Endometrial microvascular endothelial cells (primary cell): Measurements from ENCODE around the gene PTGER1. TPM values are rescaled to one million over a fixed set of nuclear protein-coding genes. Genes with fewer than 3 reads are reported as not detected.

ENCODE experiments used
- in situ Hi-C: cut with HindIII; loops from 2 replicates; pipeline ENCODE4 v1.10.0; 2017; ENCODE audit warnings: low sequenced_read_pairs, low pct_unique_long_range_greater_than_20kb; ENCODE audit errors: inconsistent ontology term
- total RNA-seq: library from RNA; depleted of rRNA; stranded (reverse); fragments of >200 nt; gene quantifications from one replicate; pipeline ENCODE4 v1.2.3, GENCODE V29; 2015; ENCODE audit errors: inconsistent ontology term

The PTGER1 gene
- total RNA-seq, 1 donor from 2014 or later = not detected

DNA sequence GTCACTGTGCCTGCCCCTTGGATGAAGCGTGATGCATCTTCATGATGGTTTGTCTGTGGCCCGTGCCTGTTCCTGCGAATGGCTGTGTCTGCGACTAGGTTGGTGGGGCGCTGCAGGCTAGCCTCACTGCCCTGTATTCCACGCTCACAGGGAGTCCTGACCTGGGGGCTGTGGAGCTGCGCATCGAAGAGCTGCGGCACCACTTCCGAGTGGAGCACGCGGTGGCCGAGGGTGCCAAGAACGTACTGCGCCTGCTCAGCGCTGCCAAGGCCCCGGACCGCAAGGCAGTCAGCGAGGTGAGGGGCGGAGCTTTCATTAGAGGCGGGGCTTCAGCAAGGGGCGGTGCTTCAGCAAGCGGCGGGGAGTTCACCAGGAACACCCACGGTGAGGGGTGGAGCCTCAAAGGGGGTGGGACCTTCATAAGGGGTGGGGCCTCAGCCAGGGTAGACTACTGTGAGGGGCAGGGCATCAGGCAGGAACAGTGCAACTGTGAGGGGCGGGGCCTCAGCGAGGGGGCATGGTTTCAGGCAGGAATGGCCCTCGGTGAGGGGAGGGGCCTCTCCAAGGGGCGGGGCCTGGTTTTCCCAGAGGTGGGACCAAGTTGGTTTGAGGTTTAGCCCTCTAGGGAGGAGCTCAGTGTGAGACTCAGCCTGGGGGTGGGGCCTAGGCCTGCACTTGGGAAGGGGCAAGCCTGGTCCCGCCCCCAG lies 24.8 kb downstream of the PTGER1 start:
- in situ Hi-C loops = no loop called here

DNA sequence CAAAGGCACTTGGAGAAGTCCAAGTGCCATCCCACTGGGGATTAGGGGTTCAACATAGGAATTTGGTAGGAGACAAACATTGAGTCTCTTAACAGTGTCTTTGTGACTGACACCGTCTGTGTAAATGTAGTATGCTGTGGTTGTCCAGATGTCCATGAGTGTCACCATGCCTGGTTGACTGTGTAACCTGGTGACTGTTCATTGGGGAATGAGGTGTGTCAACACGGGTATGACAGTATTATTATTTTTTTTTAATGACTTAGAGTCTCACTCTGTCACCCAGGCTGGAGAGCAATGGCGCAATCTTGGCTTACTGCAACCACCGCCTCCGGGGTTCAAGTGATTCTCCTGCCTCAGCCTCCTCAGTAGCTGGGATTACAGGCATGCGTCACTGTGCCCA lies 25.8 kb downstream of the PTGER1 start:
- in situ Hi-C loops = no loop called here

DNA sequence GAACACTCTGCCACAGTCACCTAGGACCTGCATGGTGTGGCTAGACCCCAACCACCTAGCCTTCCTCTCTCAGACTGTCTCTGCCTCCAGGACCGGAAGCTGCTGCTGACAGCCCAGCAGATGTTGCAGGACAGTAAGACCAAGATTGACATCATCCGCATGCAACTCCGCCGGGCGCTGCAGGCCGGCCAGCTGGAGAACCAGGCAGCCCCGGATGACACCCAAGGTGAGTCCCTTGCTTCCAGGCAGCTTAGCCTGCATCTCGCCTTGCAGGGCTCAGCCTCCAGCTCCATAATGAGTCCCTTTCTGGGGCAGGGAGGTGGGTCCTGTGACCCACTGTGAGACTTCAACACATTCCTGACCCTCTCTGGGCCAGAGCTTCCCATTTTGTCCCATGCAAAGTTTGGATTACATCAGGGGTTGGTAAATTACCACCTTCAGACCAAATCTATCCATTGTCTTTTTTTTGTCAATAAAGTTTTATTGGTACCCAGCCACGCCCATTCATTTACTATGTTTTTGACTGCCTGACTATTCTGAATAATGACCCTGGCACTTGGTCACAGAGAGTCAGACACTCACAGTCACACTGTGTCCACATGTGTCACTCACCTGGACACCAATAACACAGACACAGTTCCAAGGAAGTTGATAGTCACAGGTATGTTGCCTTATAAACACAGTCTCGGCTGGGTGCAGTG lies 28.7 kb downstream of the PTGER1 start:
- in situ Hi-C loops = no loop called here

DNA sequence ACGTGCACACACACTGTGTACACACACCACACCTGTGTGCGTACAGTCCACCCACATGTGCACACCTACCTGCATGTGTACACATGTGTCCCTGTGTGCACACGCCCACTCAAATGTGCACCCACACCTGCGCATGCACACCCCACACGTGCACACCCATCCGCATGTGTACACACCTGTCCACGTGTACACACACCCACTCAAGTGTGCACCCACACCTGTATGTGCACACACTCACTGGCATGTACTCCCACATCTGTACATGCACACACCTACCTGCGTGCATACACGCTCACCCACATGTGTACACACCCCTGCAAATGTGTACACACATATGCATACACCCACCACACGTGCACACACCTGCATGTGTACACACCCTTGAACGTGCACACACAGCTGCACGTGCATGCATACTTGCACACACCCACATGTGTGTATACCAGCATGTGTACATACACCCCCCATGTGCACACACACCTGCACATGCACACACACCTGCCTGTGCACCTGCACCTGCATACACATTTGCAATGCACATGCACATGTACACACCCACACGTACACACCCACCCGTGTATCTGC lies 31.4 kb downstream of the PTGER1 start:
- in situ Hi-C loops = no loop called here

DNA sequence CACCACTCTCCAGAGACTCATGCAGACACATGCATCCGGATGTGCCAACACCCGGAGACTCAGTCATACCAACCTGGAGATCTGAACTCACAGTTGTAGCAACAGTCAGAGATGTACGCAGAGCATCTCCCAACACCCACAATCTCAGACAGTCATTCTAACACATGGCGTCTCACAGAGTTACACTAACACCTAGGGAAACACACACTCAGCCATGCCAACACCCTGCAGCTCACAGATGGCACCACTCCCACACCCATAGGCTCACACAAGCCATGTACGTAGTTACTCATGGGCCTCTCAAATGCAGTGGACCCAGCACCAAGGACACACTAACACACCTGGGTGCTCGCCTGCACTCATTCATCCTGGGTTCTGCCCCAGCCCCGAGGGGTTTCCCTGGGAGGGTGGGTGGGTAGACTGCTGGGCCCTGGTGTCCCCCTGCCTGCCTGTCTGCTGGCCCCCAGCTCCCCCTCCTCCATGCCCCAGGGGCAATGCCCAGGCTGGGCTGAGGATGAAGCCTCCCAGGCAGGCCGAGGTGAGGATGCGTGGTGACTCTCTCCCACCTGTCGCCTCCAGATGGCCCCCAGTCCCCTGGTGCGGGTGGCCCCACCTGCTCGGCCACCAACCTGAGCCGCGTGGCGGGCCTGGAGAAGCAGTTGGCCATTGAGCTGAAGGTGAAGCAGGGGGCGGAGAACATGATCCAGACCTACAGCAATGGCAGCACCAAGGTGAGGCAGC lies 32.1 kb downstream of the PTGER1 start:
- in situ Hi-C loops = no loop called here

DNA sequence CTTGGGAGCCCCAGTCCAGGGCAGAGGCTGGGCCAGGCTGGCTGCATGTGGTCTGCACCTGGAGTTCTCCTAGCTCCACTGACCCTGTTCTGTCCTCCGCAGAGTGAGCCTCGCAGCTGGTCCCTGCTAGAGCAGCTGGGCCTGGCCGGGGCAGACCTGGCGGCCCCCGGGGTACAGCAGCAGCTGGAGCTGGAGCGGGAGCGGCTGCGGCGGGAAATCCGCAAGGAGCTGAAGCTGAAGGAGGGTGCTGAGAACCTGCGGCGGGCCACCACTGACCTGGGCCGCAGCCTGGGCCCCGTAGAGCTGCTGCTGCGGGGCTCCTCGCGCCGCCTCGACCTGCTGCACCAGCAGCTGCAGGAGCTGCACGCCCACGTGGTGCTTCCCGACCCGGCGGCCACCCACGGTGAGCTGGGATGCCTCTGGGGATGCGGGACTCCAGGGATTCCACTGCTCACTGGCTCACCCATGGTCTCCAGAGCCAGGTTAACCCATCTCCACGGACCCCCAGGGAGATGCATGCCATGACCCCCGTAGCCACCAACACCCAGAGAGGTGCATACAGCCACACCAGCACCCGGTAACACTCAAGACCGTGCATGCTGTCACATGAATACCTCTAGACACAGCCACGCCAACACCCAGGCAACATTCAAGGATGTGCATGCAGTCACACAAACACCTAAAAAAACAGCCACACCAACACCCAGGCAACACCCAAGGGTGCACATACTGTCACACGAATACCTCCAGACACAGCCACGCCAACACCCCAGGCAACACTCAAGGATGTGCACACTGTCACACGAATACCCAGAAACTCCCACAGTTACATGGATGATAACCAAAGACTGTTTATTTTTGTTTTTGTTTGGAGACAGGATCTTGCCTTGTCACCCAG lies 33.9 kb downstream of the PTGER1 start:
- in situ Hi-C loops = no loop called here

DNA sequence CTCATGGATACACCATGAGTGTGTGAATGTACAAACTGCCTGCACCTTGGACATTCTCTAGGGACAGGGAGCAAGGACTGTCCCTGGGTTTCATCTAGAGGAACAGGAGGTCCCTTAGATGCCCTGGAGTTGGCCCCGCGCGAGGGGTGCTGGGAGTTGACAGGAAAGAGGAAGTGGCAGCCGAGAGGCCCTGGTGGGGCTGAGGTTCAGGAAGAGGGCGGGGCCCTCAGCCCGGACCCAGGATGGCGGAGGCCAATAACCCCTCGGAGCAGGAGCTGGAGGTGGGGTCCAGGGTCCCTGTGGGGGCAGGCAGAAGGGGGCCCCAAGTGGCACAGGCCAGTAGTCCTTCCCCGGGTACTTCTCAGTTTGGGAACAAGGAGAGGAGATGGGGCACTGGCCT lies 35.1 kb downstream of the PTGER1 start:
- in situ Hi-C loops = no loop called here

DNA sequence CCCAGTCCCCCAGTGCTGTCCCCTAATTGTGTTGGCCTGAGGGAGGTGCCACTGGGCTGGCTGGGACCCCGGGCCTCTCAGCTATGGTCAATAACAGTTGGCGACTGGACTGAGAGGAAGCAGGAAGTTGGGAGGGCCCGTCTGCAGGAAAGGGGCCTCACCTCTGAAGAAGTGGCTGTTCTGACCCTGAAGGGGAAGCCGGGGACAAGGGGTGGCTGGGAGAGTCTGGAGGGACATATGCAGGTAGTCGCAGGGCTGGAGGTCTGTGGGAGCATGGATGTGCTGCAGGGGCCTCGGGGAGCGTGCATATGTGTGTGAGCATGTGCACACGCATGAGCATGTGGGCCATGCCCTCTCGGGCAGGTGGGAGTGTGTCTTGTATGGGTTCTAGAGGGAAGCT lies 36.1 kb downstream of the PTGER1 start:
- in situ Hi-C loops = no loop called here

DNA sequence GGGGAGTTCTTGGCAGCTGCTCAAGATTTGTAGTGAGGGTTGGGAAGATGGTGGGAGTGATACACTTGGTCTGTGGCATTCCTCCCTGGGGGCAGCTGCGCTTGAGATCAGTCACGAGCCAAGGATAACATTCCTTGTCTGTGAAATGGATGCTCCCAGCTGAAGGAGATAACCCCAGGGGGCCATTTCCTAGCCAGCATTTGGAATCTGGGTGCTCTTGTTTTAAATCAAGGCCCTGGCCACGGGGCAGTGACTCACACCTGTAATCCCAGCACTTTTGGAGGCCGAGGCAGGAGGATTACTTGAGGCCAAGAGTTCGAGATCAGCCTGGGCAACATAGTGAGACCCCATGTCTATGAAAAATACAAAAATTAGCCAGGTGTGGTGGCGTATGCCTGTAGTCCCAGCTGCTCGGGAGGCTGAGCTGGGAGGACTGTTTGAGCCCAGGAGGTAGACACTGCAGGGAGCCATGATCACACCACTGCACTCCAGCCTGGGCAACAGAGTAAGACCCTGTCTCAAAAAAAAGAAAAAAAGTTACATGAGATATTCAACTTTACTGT lies 37.5 kb downstream of the PTGER1 start:
- in situ Hi-C loops = no loop called here

DNA sequence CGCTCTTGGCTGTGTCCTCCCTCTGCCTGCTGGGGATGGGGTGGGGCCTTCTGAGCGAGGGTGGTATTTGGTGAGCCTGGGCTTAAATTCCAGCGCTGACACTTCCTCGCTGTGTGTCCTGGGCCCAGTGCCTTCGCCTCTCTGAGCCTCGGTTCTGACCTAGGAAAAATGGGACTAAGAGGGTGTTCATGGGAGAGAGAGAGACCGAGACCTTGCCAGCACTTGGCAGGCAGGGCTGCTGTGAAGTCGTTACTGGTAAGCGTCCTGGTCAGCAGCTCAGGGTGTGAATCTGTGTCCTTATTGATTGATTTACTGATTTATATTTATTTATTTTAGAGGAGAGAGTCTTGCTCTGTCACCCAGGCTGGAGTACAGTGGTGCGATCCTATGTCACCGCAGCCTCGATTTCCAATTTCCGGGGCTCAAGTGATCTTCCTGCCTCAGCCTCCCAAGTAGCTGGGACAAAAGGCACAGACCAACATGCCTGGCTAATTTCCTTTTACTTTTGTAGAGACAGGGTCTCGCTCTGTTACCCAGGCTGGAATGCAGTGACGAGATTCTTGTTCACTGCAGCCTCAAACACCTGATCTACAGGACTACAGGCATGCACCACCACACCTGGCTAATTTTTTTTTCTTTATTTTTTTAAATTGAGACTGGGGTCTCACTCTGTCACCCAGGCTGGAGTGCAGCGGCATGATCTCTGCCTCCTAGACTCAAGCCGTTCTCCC lies 39.7 kb downstream of the PTGER1 start:
- in situ Hi-C loops = no loop called here

DNA sequence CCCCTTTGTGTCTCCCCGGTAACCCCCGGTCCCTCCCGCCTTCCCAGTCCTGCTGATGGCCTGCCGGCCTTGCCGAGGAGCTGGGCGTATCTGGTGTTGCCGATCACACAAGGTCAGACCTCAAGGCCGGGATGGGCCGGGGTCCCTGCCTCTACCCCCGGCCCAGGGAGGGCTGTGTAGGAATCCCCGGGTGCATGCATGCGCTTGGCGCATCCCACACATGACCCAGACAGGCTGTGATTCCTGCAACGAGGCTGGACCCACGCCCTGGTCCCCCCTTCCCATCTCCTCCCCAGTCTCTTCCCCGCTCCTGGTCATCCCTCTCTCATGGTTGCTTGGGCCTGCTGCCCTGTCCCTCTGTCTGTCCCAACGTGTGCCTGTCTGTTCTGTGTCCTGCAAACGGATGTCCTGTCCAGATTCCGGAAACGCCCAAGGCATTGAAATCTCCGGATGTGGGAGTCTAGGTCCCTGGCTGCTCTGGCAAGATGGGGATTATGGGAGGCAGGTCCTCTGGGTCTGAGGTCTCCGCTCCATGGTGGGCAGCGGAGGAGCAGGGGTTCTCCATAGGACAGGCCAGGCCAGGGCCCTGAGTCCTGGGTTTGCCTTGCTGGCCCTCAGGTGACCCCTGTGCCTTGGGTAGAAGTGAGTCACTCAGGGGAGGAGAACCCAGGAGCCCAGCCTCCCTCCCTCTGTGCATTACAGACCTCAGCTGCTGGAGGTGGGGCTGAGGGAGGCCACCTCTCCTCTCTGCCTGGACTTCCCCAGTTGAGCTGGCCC lies 40.4 kb downstream of the PTGER1 start:
- in situ Hi-C loops = no loop called here

DNA sequence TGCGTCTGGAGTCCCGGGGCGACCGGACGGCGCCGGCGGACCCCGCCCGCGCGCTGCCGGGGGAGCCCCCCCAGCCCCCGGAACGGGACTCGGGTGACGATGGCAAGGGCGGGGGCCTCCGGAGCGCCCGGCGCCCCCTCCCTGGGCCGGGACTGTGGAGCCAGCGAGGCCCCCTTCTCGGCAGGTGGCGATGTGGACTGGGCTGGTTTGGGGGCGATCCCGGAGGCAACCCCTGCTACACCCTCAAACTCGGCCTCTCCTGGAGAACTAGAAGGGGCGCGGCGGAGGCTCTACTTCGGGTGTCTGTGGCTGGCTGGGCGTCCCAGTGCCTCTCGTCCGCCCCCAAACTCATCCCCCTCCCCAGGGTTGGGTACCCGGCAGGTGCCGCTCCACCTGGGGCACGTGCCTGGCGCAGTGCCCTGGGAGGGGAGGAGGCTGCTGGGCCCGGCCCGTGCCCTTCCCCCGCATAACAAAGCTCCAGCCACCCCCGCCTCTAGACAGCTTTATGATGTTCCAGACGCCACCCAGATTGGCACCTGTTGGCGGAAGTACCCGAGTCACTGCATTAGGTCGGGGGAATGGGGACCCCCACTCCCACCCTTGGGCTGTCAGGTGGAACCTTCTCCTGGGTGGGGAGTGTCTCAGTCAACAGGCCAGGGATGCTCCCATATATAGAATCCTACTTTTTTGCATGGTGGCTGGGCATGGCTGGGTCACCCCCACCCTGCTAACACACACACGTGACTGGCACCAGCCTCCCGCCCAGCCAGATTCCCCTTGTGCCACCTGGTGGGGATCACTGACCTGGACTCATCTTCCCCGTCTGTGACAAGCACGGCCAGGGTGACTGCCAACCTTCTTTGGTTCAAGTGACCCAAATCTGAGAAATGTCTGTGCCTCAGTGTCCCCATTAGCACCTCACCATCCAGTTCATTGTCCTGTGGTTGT lies 41.3 kb downstream of the PTGER1 start:
- in situ Hi-C loops = no loop called here

DNA sequence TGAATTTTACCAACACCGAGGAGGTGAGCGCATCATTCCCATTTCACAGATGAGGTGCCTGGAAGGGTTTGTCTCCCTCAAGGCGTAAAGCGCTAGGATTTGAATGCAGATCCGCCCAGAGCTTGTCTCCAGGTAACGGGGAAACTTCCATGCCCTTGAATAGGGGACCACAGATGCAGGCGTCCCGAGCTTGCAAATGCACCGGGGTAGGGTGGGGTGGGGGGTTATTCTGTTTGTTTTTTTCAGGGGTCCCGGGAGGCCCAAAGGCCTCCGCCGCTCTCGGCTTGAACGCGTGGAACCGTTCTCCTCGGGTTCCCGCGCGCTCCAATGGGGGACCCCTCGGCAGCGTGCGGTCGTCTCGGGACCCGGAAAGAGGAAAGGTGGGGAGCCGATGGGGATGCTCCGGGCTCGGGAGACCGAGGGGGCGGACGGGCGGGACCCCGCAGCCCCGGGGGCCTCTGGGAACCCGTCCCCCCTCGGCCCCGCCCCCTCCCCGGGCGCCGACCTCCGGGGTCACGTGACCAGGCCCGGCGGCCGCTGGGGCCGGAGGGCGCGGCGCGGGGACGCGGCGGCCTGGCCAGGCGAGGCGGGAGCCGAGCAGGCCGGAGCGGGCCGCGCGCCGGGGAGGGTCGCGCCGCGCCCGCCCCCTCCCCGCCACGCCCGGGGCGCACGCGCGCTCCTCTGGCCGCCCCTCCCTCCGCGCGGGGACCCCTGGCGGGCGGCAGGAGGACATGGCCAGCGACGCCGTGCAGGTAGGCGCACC lies 42.2 kb downstream of the PTGER1 start, which contains the start of gene PKN1:
TSS of gene PKN1 (plus strand) at position 516 of the 763 bp plus-strand sequence. CDS start at position 732, 216 bp downstream.
- in situ Hi-C loops = no loop called here

DNA sequence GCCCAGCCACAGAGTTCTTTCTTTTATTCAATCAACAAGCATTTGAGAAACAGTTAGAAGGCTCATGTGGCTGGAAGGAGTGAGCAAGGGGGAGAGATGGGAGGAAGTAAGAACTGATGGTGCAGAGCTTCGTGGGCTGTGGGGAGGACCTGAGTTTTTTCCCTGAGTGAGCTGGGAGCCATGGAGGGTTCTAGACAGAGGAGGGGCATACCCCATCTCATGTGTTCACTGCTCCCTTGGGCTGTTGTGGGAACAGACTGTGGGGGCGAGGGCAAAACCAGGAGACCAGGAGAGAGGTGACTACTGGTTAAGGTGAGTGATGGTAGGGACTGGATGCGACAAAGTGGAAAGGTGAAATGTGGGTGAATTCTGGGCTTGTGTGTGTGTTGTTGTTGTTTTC lies 44.4 kb downstream of the PTGER1 start:
- in situ Hi-C loops = no loop called here

DNA sequence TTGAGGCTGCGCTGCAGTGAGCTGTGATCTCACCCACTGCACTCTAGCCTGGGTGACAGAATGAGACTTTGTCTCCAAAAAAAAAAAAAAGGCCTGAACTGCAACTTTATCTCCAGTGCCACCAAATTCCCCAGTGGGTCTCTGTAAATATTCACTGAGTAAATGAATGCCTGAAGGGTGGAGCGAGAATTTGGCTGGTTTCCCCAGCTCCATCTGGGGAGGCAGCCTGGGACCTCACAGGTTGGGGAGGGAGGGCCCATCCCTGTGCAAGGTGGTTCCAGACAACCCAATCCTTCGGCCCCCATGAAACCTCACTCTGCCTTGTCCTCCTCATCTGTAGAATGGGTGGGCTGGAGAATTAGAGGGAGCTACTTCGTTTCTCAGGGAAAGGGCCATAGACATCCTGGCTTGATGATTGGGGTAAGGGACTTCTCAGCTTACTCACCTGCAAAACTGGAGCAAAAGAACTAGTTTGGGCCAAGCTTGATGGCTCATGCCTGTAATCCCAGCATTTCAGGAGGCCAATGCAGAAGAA lies 46.2 kb downstream of the PTGER1 start:
- in situ Hi-C loops = no loop called here
